HFFc6 (cell line): Measurements from ENCODE around the gene BMPR1B. TPM values are rescaled to one million over a fixed set of nuclear protein-coding genes. Genes with fewer than 3 reads are reported as not detected.

ENCODE experiments used
- DNase-seq: peaks from one replicate; pipeline ENCODE4 v3.0.0-alpha.2; 2018
- H3K27ac Mint-ChIP-seq: 2 replicates; pipeline ENCODE4 v1.8.0; 2020; ENCODE audit warnings: mild to moderate bottlenecking, mixed read lengths
- H3K27me3 Mint-ChIP-seq: 2 replicates; pipeline ENCODE4 v1.8.0; 2021; ENCODE audit warnings: mild to moderate bottlenecking, moderate library complexity, mixed read lengths; ENCODE audit not compliant: insufficient read depth
- H3K36me3 Mint-ChIP-seq: 2 replicates; pipeline ENCODE4 v1.8.0; 2021; ENCODE audit warnings: low read depth, mixed read lengths
- H3K4me1 Mint-ChIP-seq: 2 replicates; pipeline ENCODE4 v1.8.0; 2020; ENCODE audit warnings: low read depth, mixed read lengths
- H3K4me3 Mint-ChIP-seq: 2 replicates; pipeline ENCODE4 v1.8.0; 2020; ENCODE audit warnings: mild to moderate bottlenecking, moderate library complexity, mixed read lengths
- H3K9me3 Mint-ChIP-seq: 2 replicates; pipeline ENCODE4 v1.8.0; 2020; ENCODE audit warnings: mild to moderate bottlenecking, mixed read lengths
- total RNA-seq, 6 experiments: library from RNA; stranded (reverse); fragmentation: NEBNext Ultra II Directional; extraction: Animal tissue kit (Norgen Biotek cat#: 25700); gene quantifications; 2 replicates in 1 of 6; 3 replicates in 5 of 6; pipeline ENCODE4 v1.2.3, GENCODE V29; 2021
- TF ChIP-seq, protein P1 (sequence below): fragments of 200-600 bp; sonication (generic); IDR thresholded peaks from 2 replicates; pipeline ENCODE4 v1.5.0; 2021; ENCODE audit warnings: antibody characterized with exemption, mild to moderate bottlenecking

Gene BMPR1B
- total RNA-seq, 6 experiments from 2014 or later: not detected

DNA sequence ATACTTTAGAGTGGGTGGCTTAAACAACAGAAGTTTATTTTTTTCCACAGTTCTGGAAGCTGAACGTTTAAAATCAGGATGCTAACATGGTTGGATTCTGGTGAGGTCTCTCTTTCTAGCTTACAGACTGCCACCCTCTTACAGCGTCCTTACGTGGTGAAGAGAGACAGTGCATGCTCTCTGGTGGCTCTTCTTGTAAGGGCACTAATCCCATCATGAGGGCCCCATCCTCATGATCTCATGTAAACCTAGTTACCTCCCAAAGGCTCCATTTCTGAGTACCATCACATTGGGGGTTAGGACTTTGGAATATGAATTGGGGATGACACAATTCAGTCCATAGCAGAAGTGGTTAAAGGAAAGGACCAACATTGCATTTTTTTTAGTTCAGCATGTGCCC lies 132.8 kb downstream of the BMPR1B start:
- TF ChIP-seq, protein P1, sequence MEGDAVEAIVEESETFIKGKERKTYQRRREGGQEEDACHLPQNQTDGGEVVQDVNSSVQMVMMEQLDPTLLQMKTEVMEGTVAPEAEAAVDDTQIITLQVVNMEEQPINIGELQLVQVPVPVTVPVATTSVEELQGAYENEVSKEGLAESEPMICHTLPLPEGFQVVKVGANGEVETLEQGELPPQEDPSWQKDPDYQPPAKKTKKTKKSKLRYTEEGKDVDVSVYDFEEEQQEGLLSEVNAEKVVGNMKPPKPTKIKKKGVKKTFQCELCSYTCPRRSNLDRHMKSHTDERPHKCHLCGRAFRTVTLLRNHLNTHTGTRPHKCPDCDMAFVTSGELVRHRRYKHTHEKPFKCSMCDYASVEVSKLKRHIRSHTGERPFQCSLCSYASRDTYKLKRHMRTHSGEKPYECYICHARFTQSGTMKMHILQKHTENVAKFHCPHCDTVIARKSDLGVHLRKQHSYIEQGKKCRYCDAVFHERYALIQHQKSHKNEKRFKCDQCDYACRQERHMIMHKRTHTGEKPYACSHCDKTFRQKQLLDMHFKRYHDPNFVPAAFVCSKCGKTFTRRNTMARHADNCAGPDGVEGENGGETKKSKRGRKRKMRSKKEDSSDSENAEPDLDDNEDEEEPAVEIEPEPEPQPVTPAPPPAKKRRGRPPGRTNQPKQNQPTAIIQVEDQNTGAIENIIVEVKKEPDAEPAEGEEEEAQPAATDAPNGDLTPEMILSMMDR: no peak
- H3K27me3 Mint-ChIP-seq: peaks cover 1% of the 10 kb centered on the region; the same call in 1 of the 2 replicates
- H3K9me3 Mint-ChIP-seq: no peaks in the 10 kb centered on the region
- no peak overlapping the region for H3K4me3 Mint-ChIP-seq
- no peaks in the 10 kb centered on the region for H3K36me3 Mint-ChIP-seq
- no peaks in the 10 kb centered on the region for H3K4me1 Mint-ChIP-seq
- DNase-seq: no peak
- H3K27ac Mint-ChIP-seq: no peak overlapping the region

- no peak for DNase-seq
- Mint-ChIP-seq H3K27me3 (peaks cover 1% of the 10 kb centered on the region; the same call in 1 of the 2 replicates), H3K4me1 (no peaks in the 10 kb centered on the region), H3K4me3 (no peak overlapping the region), H3K36me3 (no peaks in the 10 kb centered on the region), H3K27ac (no peak overlapping the region), H3K9me3 (no peaks in the 10 kb centered on the region)
- TF ChIP-seq, protein P1: no peak
Observed at GRCh38 chr4:94892051-94892450, 134.3 kb downstream of the BMPR1B start.

DNA sequence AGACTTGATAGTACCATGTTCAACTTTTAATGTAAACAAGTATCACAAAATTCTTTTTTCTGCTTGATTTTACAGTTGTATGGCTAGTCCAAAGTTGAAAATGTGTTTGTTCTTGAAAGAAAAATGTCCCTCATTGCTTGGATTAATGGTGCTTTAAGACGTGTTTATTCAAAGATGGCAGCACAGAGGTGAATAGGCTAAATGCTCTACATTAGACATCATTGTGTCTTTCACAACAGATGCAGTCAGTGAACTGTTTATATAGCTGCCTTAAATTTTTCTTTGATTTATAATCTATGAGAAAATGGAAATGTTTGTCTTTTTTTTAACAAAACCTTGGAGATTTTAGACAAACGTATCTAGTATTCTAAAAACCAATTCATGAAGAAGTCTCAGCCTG lies 137.3 kb downstream of the BMPR1B start:
- no peak for DNase-seq
- no peak overlapping the region for H3K27ac Mint-ChIP-seq
- TF ChIP-seq, protein P1: no peak
- no peaks in the 10 kb centered on the region for H3K27me3 Mint-ChIP-seq
- H3K4me3 Mint-ChIP-seq: no peak overlapping the region
- H3K36me3 Mint-ChIP-seq: no peaks in the 10 kb centered on the region
- H3K9me3 Mint-ChIP-seq: no peaks in the 10 kb centered on the region
- no peaks in the 10 kb centered on the region for H3K4me1 Mint-ChIP-seq

DNA sequence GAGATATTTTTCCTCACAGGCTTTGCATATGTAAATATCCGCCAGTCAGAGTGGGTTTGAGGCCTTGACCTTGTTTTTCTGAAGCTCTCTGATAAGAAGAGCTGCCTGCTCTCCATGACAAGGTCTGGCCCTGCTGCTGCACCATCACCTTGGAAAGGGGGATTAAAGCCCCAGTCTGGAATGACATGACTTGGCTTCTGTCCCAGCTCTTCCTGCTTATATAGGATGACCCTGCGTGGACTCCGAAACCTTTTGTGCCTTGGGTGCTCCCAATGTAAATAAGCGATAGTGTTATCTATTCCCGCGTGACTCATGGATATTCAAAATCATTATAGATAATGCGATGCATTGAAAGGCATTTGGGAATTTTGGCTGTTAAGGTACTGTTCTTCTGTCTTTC lies 139.3 kb downstream of the BMPR1B start:
- Mint-ChIP-seq H3K27me3 (no peaks in the 10 kb centered on the region; the same call in 1 of the 2 replicates), H3K4me3 (no peak overlapping the region), H3K4me1 (no peaks in the 10 kb centered on the region), H3K36me3 (no peaks in the 10 kb centered on the region), H3K9me3 (no peaks in the 10 kb centered on the region), H3K27ac (no peak overlapping the region)
- no peak for DNase-seq
- TF ChIP-seq, protein P1: no peak

- no peaks in the 10 kb centered on the region for H3K36me3 Mint-ChIP-seq
- peaks cover 2% of the 10 kb centered on the region for H3K27me3 Mint-ChIP-seq
- H3K9me3 Mint-ChIP-seq: no peaks in the 10 kb centered on the region
- no peak overlapping the region for H3K27ac Mint-ChIP-seq
- DNase-seq: no peak
- no peaks in the 10 kb centered on the region for H3K4me1 Mint-ChIP-seq
- TF ChIP-seq, protein P1: no peak
- H3K4me3 Mint-ChIP-seq: no peak overlapping the region
Observed at GRCh38 chr4:94905511-94905910, 147.8 kb downstream of the BMPR1B start.

DNA sequence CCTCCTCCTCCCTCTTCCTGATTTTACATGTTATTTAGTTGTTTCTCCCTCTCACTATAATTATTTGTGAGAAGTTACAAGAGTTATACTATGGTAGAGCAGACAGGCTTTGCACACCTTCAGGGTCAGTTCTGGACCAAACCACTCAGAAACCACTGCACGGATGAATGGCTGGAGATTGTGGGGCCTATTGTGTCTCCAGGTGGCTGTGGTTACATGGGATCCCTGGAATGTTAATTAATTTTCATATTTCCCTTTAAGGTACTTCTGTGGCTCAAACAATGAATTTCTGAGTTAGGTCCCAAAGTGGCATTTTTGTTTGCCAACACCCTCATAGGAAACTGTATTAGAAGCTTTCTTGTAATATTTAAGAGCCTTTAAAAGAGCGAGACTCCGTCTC lies 151.9 kb downstream of the BMPR1B start:
- no peaks in the 10 kb centered on the region for H3K36me3 Mint-ChIP-seq
- DNase-seq: no peak
- no peaks in the 10 kb centered on the region for H3K9me3 Mint-ChIP-seq
- H3K27ac Mint-ChIP-seq: no peak overlapping the region
- TF ChIP-seq, protein P1: no peak
- H3K4me3 Mint-ChIP-seq: no peak overlapping the region
- H3K27me3 Mint-ChIP-seq: no peaks in the 10 kb centered on the region
- no peaks in the 10 kb centered on the region for H3K4me1 Mint-ChIP-seq
